Islet of Langerhans (tissue), 1 donor: ENCODE results near the gene DDX28.
"Not testable (repeated sequence)": the region's sequence is repeated elsewhere in the genome, so short reads cannot be mapped to it uniquely, and the experiment has no call there.

Experiments
- FAIRE-seq: peaks from one replicate; lab custom pipeline; 2011; peaks lifted over from hg19 to GRCh38; lab: Jason Lieb, UNC

The DDX28 gene

GRCh38 chr16:67993207-67994039 is 29.6 kb downstream of the DDX28 start:
- no peak for FAIRE-seq

GRCh38 chr16:67992661-67993206 is 30.3 kb downstream of the DDX28 start:
- no peak for FAIRE-seq

GRCh38 chr16:67990018-67990386 is 33.0 kb downstream of the DDX28 start:
- no peak for FAIRE-seq

GRCh38 chr16:67989322-67990017 is 33.6 kb downstream of the DDX28 start:
- FAIRE-seq = no peak

- no peak for FAIRE-seq
Observed at GRCh38 chr16:67988675-67989074, 34.4 kb downstream of the DDX28 start.

- FAIRE-seq = no peak
Observed at GRCh38 chr16:67987460-67988160, 35.4 kb downstream of the DDX28 start.

- FAIRE-seq = no peak
Observed at GRCh38 chr16:67986949-67987348, 36.1 kb downstream of the DDX28 start.

DNA sequence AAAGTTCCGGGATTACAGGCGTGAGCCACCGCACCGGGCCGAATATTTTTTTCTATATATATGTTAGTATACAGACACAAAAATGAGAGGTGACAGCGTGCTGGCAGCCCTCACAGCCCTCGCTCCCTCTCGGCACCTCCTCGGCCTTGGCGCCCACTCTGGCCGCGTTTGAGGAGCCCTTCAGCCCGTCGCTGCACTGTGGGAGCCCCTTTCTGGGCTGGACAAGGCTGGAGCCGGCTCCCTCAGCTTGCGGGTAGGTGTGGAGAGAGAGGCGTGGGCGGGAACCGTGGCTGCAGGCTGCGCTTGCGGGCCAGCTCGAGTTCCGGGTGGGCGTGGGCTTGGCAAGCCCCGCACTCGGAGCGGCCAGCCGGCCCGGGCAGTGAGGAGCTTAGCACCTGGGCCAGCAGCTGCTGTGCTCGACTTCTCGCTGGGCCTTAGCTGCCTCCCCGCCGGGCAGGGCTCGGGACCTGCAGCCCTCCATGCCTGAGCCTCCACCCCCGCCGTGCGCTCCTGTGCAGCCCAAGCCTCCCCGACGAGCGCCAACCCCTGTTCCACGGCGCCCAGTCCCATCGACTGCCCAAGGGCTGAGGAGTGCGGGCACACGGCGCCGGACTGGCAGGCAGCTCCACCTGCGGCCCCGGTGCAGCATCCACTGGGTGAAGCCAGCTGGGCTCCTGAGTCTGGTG is 40.9 kb downstream of the DDX28 start:
- FAIRE-seq = no peak

DNA sequence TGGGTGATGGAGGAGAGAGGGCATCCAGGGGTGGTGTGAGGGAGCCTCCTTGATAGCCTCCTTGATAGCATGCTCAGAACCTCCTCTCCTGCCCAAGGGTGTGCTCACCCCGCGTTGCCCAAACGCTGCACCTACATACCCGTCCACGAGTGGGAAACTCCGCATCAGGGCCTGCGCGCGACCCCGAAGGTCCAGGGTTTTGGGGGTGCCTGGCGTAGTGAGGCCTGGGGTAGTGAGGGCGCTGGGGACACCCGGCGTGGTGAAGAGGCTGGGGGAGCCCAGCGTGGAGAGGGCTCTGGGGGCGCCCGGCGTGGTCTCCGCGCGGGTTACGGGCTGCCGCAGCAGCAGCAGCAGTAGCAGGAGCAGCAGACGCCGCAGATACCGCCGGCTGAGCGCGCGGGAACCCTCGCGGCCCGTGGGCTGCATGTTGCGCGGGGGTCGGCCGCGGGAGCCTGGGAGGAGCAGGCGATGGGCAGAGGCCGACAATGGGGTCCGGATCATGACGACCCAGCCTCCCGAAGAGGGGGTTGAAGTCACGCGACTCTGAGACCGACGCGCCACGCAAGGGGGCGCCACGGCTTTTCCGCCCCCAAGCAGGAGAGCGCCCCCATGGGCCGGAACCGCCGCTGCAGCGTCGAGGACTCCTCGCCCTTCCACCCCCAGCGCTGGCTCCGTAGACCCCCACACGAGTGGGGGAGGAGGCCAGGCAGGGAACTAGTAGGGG is 42.9 kb downstream of the DDX28 start, which contains the start of gene DPEP3:
TSS of gene DPEP3 (minus strand) at position 545 of the 724 bp plus-strand sequence. CDS start at position 426, 119 bp downstream.
- no peak for FAIRE-seq

- FAIRE-seq = no peak
Observed at GRCh38 chr16:67977469-67978227, 45.4 kb downstream of the DDX28 start.

GRCh38 chr16:67977005-67977404 is 46.0 kb downstream of the DDX28 start:
- no peak for FAIRE-seq

DNA sequence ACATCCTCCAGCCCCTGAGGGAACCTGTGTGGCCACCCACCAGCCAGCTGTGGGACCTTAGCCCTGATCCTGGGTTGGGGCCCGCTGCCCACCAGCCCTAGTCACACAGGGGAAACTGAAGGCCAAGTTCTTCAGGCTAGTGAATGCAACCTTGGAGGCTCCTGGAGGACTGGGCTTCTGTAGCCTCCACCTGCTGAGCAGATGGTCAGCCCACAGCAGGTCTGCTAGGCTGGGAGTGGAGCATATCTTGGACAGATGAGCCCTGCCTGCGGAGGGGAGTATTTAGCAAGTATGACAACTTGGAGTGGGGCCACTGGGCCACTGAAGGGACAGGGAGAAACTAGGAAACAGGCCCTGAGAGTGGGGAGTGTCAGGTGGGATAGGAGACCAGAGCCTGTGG is 46.8 kb downstream of the DDX28 start:
- FAIRE-seq = no peak

GRCh38 chr16:67975321-67976105 is 47.5 kb downstream of the DDX28 start:
- FAIRE-seq = no peak

DNA sequence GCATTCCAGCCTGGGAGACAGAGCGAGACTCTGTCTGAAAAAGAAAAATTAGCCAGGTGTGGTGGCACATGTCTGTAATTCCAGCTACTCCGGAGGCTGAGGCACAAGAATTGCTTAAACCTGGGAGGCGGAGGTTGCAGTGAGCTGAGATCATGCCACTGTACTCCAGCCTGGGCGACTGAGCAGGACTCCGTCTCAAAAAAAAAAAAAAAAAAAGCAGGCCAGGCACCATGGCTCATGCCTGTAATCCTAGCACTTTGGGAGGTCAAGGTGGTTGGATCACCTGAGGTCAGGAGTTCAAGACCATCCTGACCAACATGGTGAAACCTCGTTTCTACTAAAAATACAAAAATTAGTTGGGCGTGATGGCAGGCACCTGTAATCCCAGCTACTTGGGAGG is 50.7 kb downstream of the DDX28 start:
- not testable (repeated sequence) for FAIRE-seq

DNA sequence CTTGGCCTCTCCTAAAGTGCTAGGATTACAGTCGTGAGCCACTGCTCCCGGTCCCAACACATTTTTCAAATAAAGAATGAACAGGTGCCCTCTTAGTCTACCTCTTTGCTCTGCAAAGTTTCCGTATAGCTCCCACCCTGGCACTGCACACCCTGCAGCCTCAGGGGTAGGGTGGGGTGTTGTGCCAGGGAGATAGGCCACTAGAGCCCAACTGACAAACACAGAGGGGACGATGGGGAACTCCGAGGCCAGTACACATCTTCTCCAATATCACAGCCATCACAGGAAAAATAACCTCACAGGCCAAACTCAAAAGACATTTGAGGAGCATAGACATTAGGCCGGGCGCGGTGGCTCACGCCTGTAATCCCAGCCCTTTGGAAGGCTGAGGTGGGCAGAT is 51.9 kb downstream of the DDX28 start:
- no peak for FAIRE-seq
